ENCODE measurements around the gene KRT28.

DNA sequence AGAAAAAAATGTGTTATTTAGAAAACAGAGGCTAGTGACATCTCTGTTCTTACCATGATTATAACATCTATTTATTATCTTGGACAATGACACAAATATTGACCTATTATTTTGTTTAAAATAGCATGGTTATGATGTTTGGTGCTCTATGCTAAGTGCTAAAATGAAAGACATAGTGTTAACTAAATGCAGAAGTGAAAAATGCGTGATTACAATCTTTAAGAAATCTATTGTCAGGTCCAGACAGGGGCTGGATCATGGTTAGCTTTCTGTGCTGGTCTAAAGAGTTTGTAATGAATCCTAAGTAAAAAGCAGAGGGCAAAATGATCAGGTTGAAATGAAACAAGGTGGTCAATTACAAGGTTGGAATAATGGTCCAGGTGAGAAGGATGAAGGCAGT, 622 bp upstream of the KRT28 start:
- TF ChIP-seq CTCF (IDR thresholded peaks at IDR 0.05) (no peak), CHD4 (IDR thresholded peaks at IDR 0.05; ENCODE audit: borderline replicate concordance) (no peak), PBX3 (IDR thresholded peaks at IDR 0.05) (no peak)
